SU-DHL-6 (cell line): Measurements from ENCODE around the gene RAB26.

Experiments used
- CTCF ChIP-seq: fragments of 200-600 bp; sonication (generic); IDR thresholded peaks from one replicate; pipeline ENCODE4 v1.5.1; 2017; ENCODE audit warnings: antibody characterized with exemption, mild to moderate bottlenecking, low read length, moderate library complexity; ENCODE audit not compliant: insufficient read depth, poor library complexity, severe bottlenecking
- EZH2phosphoT487 ChIP-seq: fragments of 200-600 bp; sonication (generic), shearing (Covaris generic); conservative IDR thresholded peaks from 2 replicates; pipeline ENCODE4 v1.6.1; 2018; ENCODE audit warnings: mild to moderate bottlenecking, antibody characterized with exemption, low read length, moderate library complexity, mixed read lengths

DNA sequence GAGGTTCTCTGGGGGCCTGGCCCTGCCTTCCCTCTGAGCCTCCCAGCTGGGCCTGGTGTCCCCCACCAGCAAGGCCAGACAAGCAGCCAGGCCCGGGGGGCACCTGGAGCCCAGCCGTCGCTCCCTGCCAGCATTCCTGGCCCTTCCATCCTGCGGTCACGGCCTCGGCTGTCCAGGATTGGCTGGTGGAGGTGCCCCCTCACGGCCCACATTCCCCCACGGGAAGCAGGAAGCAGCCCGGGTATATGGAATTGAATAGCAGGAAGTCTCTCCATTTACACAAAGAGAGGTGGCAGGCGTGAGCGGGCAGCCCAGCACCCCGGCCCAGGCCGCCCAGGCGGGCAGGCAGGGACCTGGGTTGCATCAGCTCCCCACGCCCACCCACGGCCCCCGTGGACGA, 21.7 kb downstream of the RAB26 start:
- TF ChIP-seq EZH2phosphoT487 (no peak), CTCF (no peak)
